GM18519 (cell line): ENCODE data around the gene YRDC.

Experiments
- ATAC-seq: cut with Tn5 transposase; IDR thresholded peaks from one replicate; pipeline ENCODE4 v1.9.1; 2021; ENCODE audit warnings: mild to moderate bottlenecking, moderate library complexity; ENCODE audit not compliant: unreplicated experiment, low FRiP score

YRDC gene

GRCh38 chr1:37822906-37823815, 15.2 kb upstream of the YRDC start:
- no peak for ATAC-seq

- ATAC-seq, result no peak
These were observed 13.5 kb upstream of the YRDC start for GRCh38 chr1:37821481-37821880.

GRCh38 chr1:37817481-37817880, 9.5 kb upstream of the YRDC start:
- ATAC-seq, result no peak

- no peak for ATAC-seq
These were observed 6.2 kb upstream of the YRDC start for GRCh38 chr1:37814252-37814651.

- no peak for ATAC-seq
These were observed 5.6 kb upstream of the YRDC start for GRCh38 chr1:37813529-37814145.

- no peak for ATAC-seq
These were observed 3.1 kb upstream of the YRDC start for GRCh38 chr1:37811027-37811655.

GRCh38 chr1:37809942-37810341, 1.9 kb upstream of the YRDC start:
- ATAC-seq, result no peak

- peak; percentile 16 for ATAC-seq
These were observed 636 bp upstream of the YRDC start for GRCh38 chr1:37808369-37809319.

GRCh38 chr1:37807220-37807554, 821 bp downstream of the YRDC start:
- ATAC-seq, result no peak

GRCh38 chr1:37802439-37802838, 5.6 kb downstream of the YRDC start:
- no peak for ATAC-seq

- ATAC-seq, result no peak
These were observed 10.2 kb downstream of the YRDC start for GRCh38 chr1:37797750-37798345.

- no peak for ATAC-seq
These were observed 12.5 kb downstream of the YRDC start for GRCh38 chr1:37795340-37796125.

GRCh38 chr1:37794372-37795339, 13.4 kb downstream of the YRDC start:
- ATAC-seq, result no peak

- ATAC-seq, result no peak
These were observed 14.1 kb downstream of the YRDC start, which contains the start of gene MANEAL for GRCh38 chr1:37793773-37794371. Gene MANEAL (plus strand): TSS chr1:37793847. CDS start chr1:37794183, 336 bp downstream.

- no peak for ATAC-seq
These were observed 14.9 kb downstream of the YRDC start for GRCh38 chr1:37792943-37793686.

GRCh38 chr1:37782491-37782890, 25.5 kb downstream of the YRDC start:
- ATAC-seq, result no peak

GRCh38 chr1:37778654-37779053, 29.4 kb downstream of the YRDC start:
- no peak for ATAC-seq
